ENCODE results near the gene SEC14L6.
A peak's percentile ranks its signal among the peaks of the same experiment; 100 is the strongest.
"Not testable (repeated sequence)": the region's sequence is repeated elsewhere in the genome, so short reads cannot be mapped to it uniquely, and the experiment has no call there.

Gene SEC14L6

GRCh38 chr22:30542811-30543188 is 3.7 kb downstream of the SEC14L6 start:
- DNase-seq (ENCODE audit: low spot score): no peak
- peaks cover 2% of the 10 kb centered on the region for H3K79me1 ChIP-seq (ENCODE audit: low read depth, low read length)
- H3K4me3 ChIP-seq (ENCODE audit: low read length in 2 of 2): peak overlapping the region in 1 of 2 donors; percentile 50
- H3K9ac ChIP-seq (ENCODE audit: low read depth, low read length, poor library complexity): no peak overlapping the region
- WGBS, 2 donors (ENCODE audit: extremely low coverage in 2 of 2, insufficient read length in 2 of 2, insufficient replicate concordance in 1 of 2): no CpG with 5 or more reads among the region's 12 CpGs
- H3K4me2 ChIP-seq (ENCODE audit: insufficient read depth, low read length, poor library complexity, severe bottlenecking): peak overlapping the region; percentile 69
- H3K18ac ChIP-seq (ENCODE audit: low read length): peak overlapping the region; percentile 95
- peaks cover 0 to 2% (median 0%) of the 10 kb centered on the region in 3 experiments for H3K27me3 ChIP-seq (ENCODE audit: control insufficient read depth in 3 of 3, insufficient read depth in 3 of 3, low read depth in 1 of 3, low read length in 3 of 3)
- H2AFZ ChIP-seq (ENCODE audit: low read length): peak overlapping the region; percentile 78
- H3K4ac ChIP-seq (ENCODE audit: low read length): no peak overlapping the region
- H3K4me1 ChIP-seq (ENCODE audit: control insufficient read depth in 2 of 2, insufficient read depth in 1 of 2, low read depth in 1 of 2, low read length in 2 of 2): peaks cover 6 to 7% of the 10 kb centered on the region in 2 donors
- H3K27ac ChIP-seq (replicated peaks; ENCODE audit: low read length): no peak overlapping the region
- H4K8ac ChIP-seq (ENCODE audit: low read depth, low read length): no peak overlapping the region
- H3K14ac ChIP-seq (ENCODE audit: low read length): peak overlapping the region; percentile 98
- peak overlapping the region; percentile 62 for H2BK15ac ChIP-seq (ENCODE audit: low read length)
- peak overlapping the region; percentile 89 for H3K23ac ChIP-seq (ENCODE audit: low read depth, low read length, poor library complexity)
- peak overlapping the region; percentile 82 for H2BK12ac ChIP-seq (ENCODE audit: low read length)
- H2AK5ac ChIP-seq (ENCODE audit: low read depth, low read length): peak overlapping the region; percentile 93
- no peak overlapping the region for H2BK5ac ChIP-seq (ENCODE audit: low read length)
- H3K36me3 ChIP-seq (replicated peaks in 1 of 2; ENCODE audit: control insufficient read depth in 2 of 2, insufficient read depth in 2 of 2, low read length in 2 of 2): no peaks in the 10 kb centered on the region
- no peak overlapping the region for H4K91ac ChIP-seq (ENCODE audit: low read depth, low read length, poor library complexity)
- peaks cover 2 to 11% of the 10 kb centered on the region in 2 donors for H3K9me3 ChIP-seq (replicated peaks in 1 of 2; ENCODE audit: control insufficient read depth in 2 of 2, insufficient read depth in 1 of 2, low read depth in 1 of 2, low read length in 2 of 2)
- peak overlapping the region; percentile 84 for H2BK120ac ChIP-seq (ENCODE audit: low read depth, low read length)

- DNase-seq (ENCODE audit: low spot score): peak; percentile 24
- peaks cover 6 to 7% of the 10 kb centered on the region in 2 donors for H3K4me1 ChIP-seq (ENCODE audit: control insufficient read depth in 2 of 2, insufficient read depth in 1 of 2, low read depth in 1 of 2, low read length in 2 of 2)
- no peak overlapping the region for H3K4ac ChIP-seq (ENCODE audit: low read length)
- peak overlapping the region; percentile 69 for H3K4me2 ChIP-seq (ENCODE audit: insufficient read depth, low read length, poor library complexity, severe bottlenecking)
- H2AFZ ChIP-seq (ENCODE audit: low read length): peak overlapping the region; percentile 78
- H4K8ac ChIP-seq (ENCODE audit: low read depth, low read length): no peak overlapping the region
- peak overlapping the region; percentile 81 for H3K9ac ChIP-seq (ENCODE audit: low read depth, low read length, poor library complexity)
- peaks cover 2% of the 10 kb centered on the region for H3K79me1 ChIP-seq (ENCODE audit: low read depth, low read length)
- H2BK15ac ChIP-seq (ENCODE audit: low read length): no peak overlapping the region
- no peaks in the 10 kb centered on the region for H3K36me3 ChIP-seq (replicated peaks in 1 of 2; ENCODE audit: control insufficient read depth in 2 of 2, insufficient read depth in 2 of 2, low read length in 2 of 2)
- no peak overlapping the region for H2BK5ac ChIP-seq (ENCODE audit: low read length)
- peak overlapping the region; percentile 93 for H2AK5ac ChIP-seq (ENCODE audit: low read depth, low read length)
- H2BK120ac ChIP-seq (ENCODE audit: low read depth, low read length): no peak overlapping the region
- no peak overlapping the region for H2BK12ac ChIP-seq (ENCODE audit: low read length)
- H3K27me3 ChIP-seq (ENCODE audit: control insufficient read depth in 3 of 3, insufficient read depth in 3 of 3, low read depth in 1 of 3, low read length in 3 of 3): peaks cover 0 to 2% (median 0%) of the 10 kb centered on the region in 3 experiments
- WGBS, 2 donors (ENCODE audit: extremely low coverage in 2 of 2, insufficient read length in 2 of 2, insufficient replicate concordance in 1 of 2): no CpG with 5 or more reads among the region's 64 CpGs
- H3K9me3 ChIP-seq (replicated peaks in 1 of 2; ENCODE audit: control insufficient read depth in 2 of 2, insufficient read depth in 1 of 2, low read depth in 1 of 2, low read length in 2 of 2): peaks cover 2 to 11% of the 10 kb centered on the region in 2 donors
- peak overlapping the region; percentile 65 for H3K23ac ChIP-seq (ENCODE audit: low read depth, low read length, poor library complexity)
- H3K27ac ChIP-seq (replicated peaks; ENCODE audit: low read length): no peak overlapping the region
- H4K91ac ChIP-seq (ENCODE audit: low read depth, low read length, poor library complexity): no peak overlapping the region
- H3K14ac ChIP-seq (ENCODE audit: low read length): no peak overlapping the region
- H3K4me3 ChIP-seq (ENCODE audit: low read length in 2 of 2): peak overlapping the region; percentile 50 to 74
- H3K18ac ChIP-seq (ENCODE audit: low read length): peak overlapping the region; percentile 89
Observed at GRCh38 chr22:30541961-30542810, 4.4 kb downstream of the SEC14L6 start.

GRCh38 chr22:30541511-30541910 is 5.0 kb downstream of the SEC14L6 start:
- not testable (repeated sequence) for H3K79me1 ChIP-seq (ENCODE audit: low read depth, low read length); H3K4ac ChIP-seq (ENCODE audit: low read length); H2BK15ac ChIP-seq (ENCODE audit: low read length); H3K27ac ChIP-seq (replicated peaks; ENCODE audit: low read length); H3K9ac ChIP-seq (ENCODE audit: low read depth, low read length, poor library complexity); DNase-seq (ENCODE audit: low spot score); H3K4me1 ChIP-seq (ENCODE audit: control insufficient read depth in 2 of 2, insufficient read depth in 1 of 2, low read depth in 1 of 2, low read length in 2 of 2); H2BK5ac ChIP-seq (ENCODE audit: low read length); H4K91ac ChIP-seq (ENCODE audit: low read depth, low read length, poor library complexity); H3K36me3 ChIP-seq (replicated peaks in 1 of 2; ENCODE audit: control insufficient read depth in 2 of 2, insufficient read depth in 2 of 2, low read length in 2 of 2); H4K8ac ChIP-seq (ENCODE audit: low read depth, low read length); H2BK12ac ChIP-seq (ENCODE audit: low read length); H3K23ac ChIP-seq (ENCODE audit: low read depth, low read length, poor library complexity); H3K27me3 ChIP-seq (ENCODE audit: control insufficient read depth in 3 of 3, insufficient read depth in 3 of 3, low read depth in 1 of 3, low read length in 3 of 3); H3K14ac ChIP-seq (ENCODE audit: low read length); H2AK5ac ChIP-seq (ENCODE audit: low read depth, low read length); H2BK120ac ChIP-seq (ENCODE audit: low read depth, low read length); H3K18ac ChIP-seq (ENCODE audit: low read length)
- whole genome bisulfite sequencing, 2 donors (ENCODE audit: extremely low coverage in 2 of 2, insufficient read length in 2 of 2, insufficient replicate concordance in 1 of 2): no CpG with 5 or more reads among the region's 3 CpGs
- Histone ChIP-seq H3K4me2 (ENCODE audit: insufficient read depth, low read length, poor library complexity, severe bottlenecking) (peak overlapping the region; percentile 69), H2AFZ (ENCODE audit: low read length) (peak overlapping the region; percentile 78), H3K9me3 (replicated peaks in 1 of 2; ENCODE audit: control insufficient read depth in 2 of 2, insufficient read depth in 1 of 2, low read depth in 1 of 2, low read length in 2 of 2) (peaks cover 2 to 11% of the 10 kb centered on the region in 2 donors), H3K4me3 (ENCODE audit: low read length in 2 of 2) (peak overlapping the region in 1 of 2 donors; percentile 50)

GRCh38 chr22:30539368-30539767 is 7.2 kb downstream of the SEC14L6 start:
- no peak overlapping the region for H3K23ac ChIP-seq (ENCODE audit: low read depth, low read length, poor library complexity)
- H3K27ac ChIP-seq (replicated peaks; ENCODE audit: low read length): no peak overlapping the region
- no peak overlapping the region for H3K9ac ChIP-seq (ENCODE audit: low read depth, low read length, poor library complexity)
- H4K91ac ChIP-seq (ENCODE audit: low read depth, low read length, poor library complexity): no peak overlapping the region
- no peak overlapping the region for H3K18ac ChIP-seq (ENCODE audit: low read length)
- H3K9me3 ChIP-seq (replicated peaks in 1 of 2; ENCODE audit: control insufficient read depth in 2 of 2, insufficient read depth in 1 of 2, low read depth in 1 of 2, low read length in 2 of 2): peaks cover 0 to 11% of the 10 kb centered on the region in 2 donors
- no peak overlapping the region for H2BK12ac ChIP-seq (ENCODE audit: low read length)
- H2BK15ac ChIP-seq (ENCODE audit: low read length): no peak overlapping the region
- no CpG with 5 or more reads among the region's 1 CpG for WGBS, 2 donors (ENCODE audit: extremely low coverage in 2 of 2, insufficient read length in 2 of 2, insufficient replicate concordance in 1 of 2)
- H3K4ac ChIP-seq (ENCODE audit: low read length): no peak overlapping the region
- no peaks in the 10 kb centered on the region for H3K36me3 ChIP-seq (replicated peaks in 1 of 2; ENCODE audit: control insufficient read depth in 2 of 2, insufficient read depth in 2 of 2, low read length in 2 of 2)
- no peak overlapping the region for H2BK120ac ChIP-seq (ENCODE audit: low read depth, low read length)
- no peak overlapping the region for H3K4me2 ChIP-seq (ENCODE audit: insufficient read depth, low read length, poor library complexity, severe bottlenecking)
- no peak overlapping the region for H3K4me3 ChIP-seq (ENCODE audit: low read length in 2 of 2)
- H3K79me1 ChIP-seq (ENCODE audit: low read depth, low read length): peaks cover 2% of the 10 kb centered on the region
- H3K27me3 ChIP-seq (ENCODE audit: control insufficient read depth in 3 of 3, insufficient read depth in 3 of 3, low read depth in 1 of 3, low read length in 3 of 3): no peaks in the 10 kb centered on the region
- no peak overlapping the region for H2AFZ ChIP-seq (ENCODE audit: low read length)
- peak overlapping the region; percentile 17 for H4K8ac ChIP-seq (ENCODE audit: low read depth, low read length)
- no peak for DNase-seq (ENCODE audit: low spot score)
- H3K14ac ChIP-seq (ENCODE audit: low read length): no peak overlapping the region
- no peak overlapping the region for H2AK5ac ChIP-seq (ENCODE audit: low read depth, low read length)
- peaks cover 6 to 7% of the 10 kb centered on the region in 2 donors for H3K4me1 ChIP-seq (ENCODE audit: control insufficient read depth in 2 of 2, insufficient read depth in 1 of 2, low read depth in 1 of 2, low read length in 2 of 2)
- H2BK5ac ChIP-seq (ENCODE audit: low read length): no peak overlapping the region

All from neuronal stem cell (in vitro differentiated cells).